ENCODE measurements around the gene EIF2B1.

Gene EIF2B1

GRCh38 chr12:123601602-123602489 lies 31.6 kb downstream of the EIF2B1 start, which contains the start of gene DDX55 (continued):
- no peak for TF ChIP-seq ZNF19 (tag by site-specific recombination; IDR thresholded peaks at IDR 0.05; ENCODE audit: low read depth)
- peak; percentile 98 for TF ChIP-seq ZNF660 (tag by site-specific recombination; IDR thresholded peaks at IDR 0.05)
- no peak for TF ChIP-seq ZNF302 (tag by site-specific recombination; IDR thresholded peaks at IDR 0.05; ENCODE audit: low read depth)
- TF ChIP-seq ZNF560 (tag by site-specific recombination; IDR thresholded peaks at IDR 0.05; ENCODE audit: borderline replicate concordance), result no peak
- TF ChIP-seq, protein P1, sequence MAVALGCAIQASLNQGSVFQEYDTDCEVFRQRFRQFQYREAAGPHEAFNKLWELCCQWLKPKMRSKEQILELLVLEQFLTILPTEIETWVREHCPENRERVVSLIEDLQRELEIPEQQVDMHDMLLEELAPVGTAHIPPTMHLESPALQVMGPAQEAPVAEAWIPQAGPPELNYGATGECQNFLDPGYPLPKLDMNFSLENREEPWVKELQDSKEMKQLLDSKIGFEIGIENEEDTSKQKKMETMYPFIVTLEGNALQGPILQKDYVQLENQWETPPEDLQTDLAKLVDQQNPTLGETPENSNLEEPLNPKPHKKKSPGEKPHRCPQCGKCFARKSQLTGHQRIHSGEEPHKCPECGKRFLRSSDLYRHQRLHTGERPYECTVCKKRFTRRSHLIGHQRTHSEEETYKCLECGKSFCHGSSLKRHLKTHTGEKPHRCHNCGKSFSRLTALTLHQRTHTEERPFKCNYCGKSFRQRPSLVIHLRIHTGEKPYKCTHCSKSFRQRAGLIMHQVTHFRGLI (tag by site-specific recombination; IDR thresholded peaks at IDR 0.05), result peak; percentile 60
- TF ChIP-seq, protein P2, sequence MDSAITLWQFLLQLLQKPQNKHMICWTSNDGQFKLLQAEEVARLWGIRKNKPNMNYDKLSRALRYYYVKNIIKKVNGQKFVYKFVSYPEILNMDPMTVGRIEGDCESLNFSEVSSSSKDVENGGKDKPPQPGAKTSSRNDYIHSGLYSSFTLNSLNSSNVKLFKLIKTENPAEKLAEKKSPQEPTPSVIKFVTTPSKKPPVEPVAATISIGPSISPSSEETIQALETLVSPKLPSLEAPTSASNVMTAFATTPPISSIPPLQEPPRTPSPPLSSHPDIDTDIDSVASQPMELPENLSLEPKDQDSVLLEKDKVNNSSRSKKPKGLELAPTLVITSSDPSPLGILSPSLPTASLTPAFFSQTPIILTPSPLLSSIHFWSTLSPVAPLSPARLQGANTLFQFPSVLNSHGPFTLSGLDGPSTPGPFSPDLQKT (IDR thresholded peaks at IDR 0.05; ENCODE audit: borderline replicate concordance, low read depth, low read length), result no peak
- TF ChIP-seq ZNF169 (tag by site-specific recombination; IDR thresholded peaks at IDR 0.05), result no peak
- TF ChIP-seq ZNF473 (tag by site-specific recombination; IDR thresholded peaks at IDR 0.05), result no peak
- TF ChIP-seq ZNF350 (tag by site-specific recombination; IDR thresholded peaks at IDR 0.05), result no peak
- TF ChIP-seq ZNF776 (tag by site-specific recombination; IDR thresholded peaks at IDR 0.05; ENCODE audit: borderline replicate concordance), result peak; percentile 91; the same call in 1 of the 2 replicates
- TF ChIP-seq ZNF610 (tag by site-specific recombination; IDR thresholded peaks at IDR 0.05; ENCODE audit: borderline replicate concordance), result peak; percentile 84; the same call in 1 of the 2 replicates
- no peak for TF ChIP-seq ZNF664 (tag by site-specific recombination; IDR thresholded peaks at IDR 0.05)
- no peak for TF ChIP-seq ZNF707 (tag by site-specific recombination; IDR thresholded peaks at IDR 0.05)
- no peak for TF ChIP-seq ZNF426 (tag by site-specific recombination; IDR thresholded peaks at IDR 0.05)
- peak; percentile 97 for TF ChIP-seq ZXDB (tag by site-specific recombination; IDR thresholded peaks at IDR 0.05)
- TF ChIP-seq EGR2 (tag by site-specific recombination; IDR thresholded peaks at IDR 0.05; ENCODE audit: low read depth), result peak; percentile 80
- TF ChIP-seq, protein P3, sequence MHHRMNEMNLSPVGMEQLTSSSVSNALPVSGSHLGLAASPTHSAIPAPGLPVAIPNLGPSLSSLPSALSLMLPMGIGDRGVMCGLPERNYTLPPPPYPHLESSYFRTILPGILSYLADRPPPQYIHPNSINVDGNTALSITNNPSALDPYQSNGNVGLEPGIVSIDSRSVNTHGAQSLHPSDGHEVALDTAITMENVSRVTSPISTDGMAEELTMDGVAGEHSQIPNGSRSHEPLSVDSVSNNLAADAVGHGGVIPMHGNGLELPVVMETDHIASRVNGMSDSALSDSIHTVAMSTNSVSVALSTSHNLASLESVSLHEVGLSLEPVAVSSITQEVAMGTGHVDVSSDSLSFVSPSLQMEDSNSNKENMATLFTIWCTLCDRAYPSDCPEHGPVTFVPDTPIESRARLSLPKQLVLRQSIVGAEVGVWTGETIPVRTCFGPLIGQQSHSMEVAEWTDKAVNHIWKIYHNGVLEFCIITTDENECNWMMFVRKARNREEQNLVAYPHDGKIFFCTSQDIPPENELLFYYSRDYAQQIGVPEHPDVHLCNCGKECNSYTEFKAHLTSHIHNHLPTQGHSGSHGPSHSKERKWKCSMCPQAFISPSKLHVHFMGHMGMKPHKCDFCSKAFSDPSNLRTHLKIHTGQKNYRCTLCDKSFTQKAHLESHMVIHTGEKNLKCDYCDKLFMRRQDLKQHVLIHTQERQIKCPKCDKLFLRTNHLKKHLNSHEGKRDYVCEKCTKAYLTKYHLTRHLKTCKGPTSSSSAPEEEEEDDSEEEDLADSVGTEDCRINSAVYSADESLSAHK (tag by site-specific recombination; IDR thresholded peaks at IDR 0.05), result peak; percentile 75
- peak; percentile 100; the same call in 1 of the 2 replicates for TF ChIP-seq ZNF391 (tag by site-specific recombination; IDR thresholded peaks at IDR 0.05; ENCODE audit: borderline replicate concordance, low read depth)
- TF ChIP-seq ZNF138 (tag by site-specific recombination; IDR thresholded peaks at IDR 0.05; ENCODE audit: borderline replicate concordance), result no peak
- TF ChIP-seq ZNF280D (tag by site-specific recombination; IDR thresholded peaks at IDR 0.05), result no peak; the same call in 1 of the 2 replicates
- TF ChIP-seq ZNF341 (tag by site-specific recombination; IDR thresholded peaks at IDR 0.05; ENCODE audit: low read depth), result 0 out of 2 replicates have a peak, but pooled peaks have one; percentile 42
- no peak for TF ChIP-seq ZNF585B (tag by site-specific recombination; IDR thresholded peaks at IDR 0.05)
- TF ChIP-seq, protein P4, sequence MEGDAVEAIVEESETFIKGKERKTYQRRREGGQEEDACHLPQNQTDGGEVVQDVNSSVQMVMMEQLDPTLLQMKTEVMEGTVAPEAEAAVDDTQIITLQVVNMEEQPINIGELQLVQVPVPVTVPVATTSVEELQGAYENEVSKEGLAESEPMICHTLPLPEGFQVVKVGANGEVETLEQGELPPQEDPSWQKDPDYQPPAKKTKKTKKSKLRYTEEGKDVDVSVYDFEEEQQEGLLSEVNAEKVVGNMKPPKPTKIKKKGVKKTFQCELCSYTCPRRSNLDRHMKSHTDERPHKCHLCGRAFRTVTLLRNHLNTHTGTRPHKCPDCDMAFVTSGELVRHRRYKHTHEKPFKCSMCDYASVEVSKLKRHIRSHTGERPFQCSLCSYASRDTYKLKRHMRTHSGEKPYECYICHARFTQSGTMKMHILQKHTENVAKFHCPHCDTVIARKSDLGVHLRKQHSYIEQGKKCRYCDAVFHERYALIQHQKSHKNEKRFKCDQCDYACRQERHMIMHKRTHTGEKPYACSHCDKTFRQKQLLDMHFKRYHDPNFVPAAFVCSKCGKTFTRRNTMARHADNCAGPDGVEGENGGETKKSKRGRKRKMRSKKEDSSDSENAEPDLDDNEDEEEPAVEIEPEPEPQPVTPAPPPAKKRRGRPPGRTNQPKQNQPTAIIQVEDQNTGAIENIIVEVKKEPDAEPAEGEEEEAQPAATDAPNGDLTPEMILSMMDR (tag by site-specific recombination; IDR thresholded peaks at IDR 0.05), result peak; percentile 98
- peak; percentile 88 for TF ChIP-seq SP3 (tag by site-specific recombination; IDR thresholded peaks at IDR 0.05)
- TF ChIP-seq TRIM28 (IDR thresholded peaks at IDR 0.05; ENCODE audit: borderline replicate concordance, low read length), result no peak
- TF ChIP-seq ZNF791 (tag by site-specific recombination; IDR thresholded peaks at IDR 0.05), result no peak
- 0 out of 2 replicates have a peak, but pooled peaks have one; percentile 72 for TF ChIP-seq ZBTB21 (tag by site-specific recombination; IDR thresholded peaks at IDR 0.05)
